GM12891 (cell line): ENCODE results near the gene MRPL40.

Source experiments
- DNase-seq: peaks from one replicate; pipeline ENCODE4 v3.0.0; 2011; ENCODE audit warnings: low spot score; ENCODE audit not compliant: insufficient read length
- FAIRE-seq: peaks from 2 replicates; lab custom pipeline; 2011; peaks lifted over from hg19 to GRCh38; lab: Jason Lieb, UNC
- PAX5 ChIP-seq: IDR thresholded peaks from 2 replicates; pipeline ENCODE4 v1.6.1; 2011; ENCODE audit warnings: low read length, moderate library complexity, mild to moderate bottlenecking; ENCODE audit not compliant: insufficient read depth, severe bottlenecking
- POLR2A ChIP-seq: IDR thresholded peaks from 2 replicates; pipeline ENCODE4 v1.6.1; 2011; ENCODE audit warnings: low read depth, low read length, control low read depth
- POLR2AphosphoS5 ChIP-seq: IDR thresholded peaks from 2 replicates; pipeline ENCODE4 v1.6.1; 2011; ENCODE audit warnings: low read depth, low read length, control low read depth
- POU2F2 ChIP-seq: IDR thresholded peaks from 2 replicates; pipeline ENCODE4 v1.6.1; 2011; ENCODE audit warnings: low read depth, mild to moderate bottlenecking, control low read depth, low read length, moderate library complexity
- SPI1 ChIP-seq: IDR thresholded peaks from 2 replicates; pipeline ENCODE4 v1.6.1; 2011; ENCODE audit warnings: low read depth, low read length, control low read depth
- TAF1 ChIP-seq: IDR thresholded peaks from 2 replicates; pipeline ENCODE4 v1.6.1; 2011; ENCODE audit warnings: low read depth, low read length, control low read depth

The MRPL40 gene

DNA sequence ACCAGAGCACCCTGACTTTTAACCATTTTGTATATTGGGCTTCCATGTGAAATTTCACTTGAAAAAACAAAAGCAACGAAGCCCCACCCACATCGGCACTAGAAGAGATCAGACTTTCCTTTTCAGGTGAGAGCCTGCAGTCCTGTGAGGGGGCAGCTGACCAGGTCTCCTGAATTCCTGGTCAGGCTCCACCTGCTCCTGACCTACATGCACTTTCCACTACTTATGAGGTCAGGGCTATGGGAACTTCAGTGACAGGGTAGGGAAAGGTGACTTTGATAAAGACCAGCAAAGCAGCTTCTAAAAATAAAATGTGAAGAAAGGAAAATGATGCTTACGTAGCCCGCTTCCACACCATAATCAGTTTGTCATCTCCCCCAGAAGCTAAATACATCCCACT lies 25.5 kb upstream of the MRPL40 start:
- DNase-seq (no peak), FAIRE-seq (no peak)
- TF ChIP-seq POLR2AphosphoS5 (no peak), SPI1 (no peak), PAX5 (no peak), TAF1 (no peak), POU2F2 (no peak), POLR2A (no peak)

DNA sequence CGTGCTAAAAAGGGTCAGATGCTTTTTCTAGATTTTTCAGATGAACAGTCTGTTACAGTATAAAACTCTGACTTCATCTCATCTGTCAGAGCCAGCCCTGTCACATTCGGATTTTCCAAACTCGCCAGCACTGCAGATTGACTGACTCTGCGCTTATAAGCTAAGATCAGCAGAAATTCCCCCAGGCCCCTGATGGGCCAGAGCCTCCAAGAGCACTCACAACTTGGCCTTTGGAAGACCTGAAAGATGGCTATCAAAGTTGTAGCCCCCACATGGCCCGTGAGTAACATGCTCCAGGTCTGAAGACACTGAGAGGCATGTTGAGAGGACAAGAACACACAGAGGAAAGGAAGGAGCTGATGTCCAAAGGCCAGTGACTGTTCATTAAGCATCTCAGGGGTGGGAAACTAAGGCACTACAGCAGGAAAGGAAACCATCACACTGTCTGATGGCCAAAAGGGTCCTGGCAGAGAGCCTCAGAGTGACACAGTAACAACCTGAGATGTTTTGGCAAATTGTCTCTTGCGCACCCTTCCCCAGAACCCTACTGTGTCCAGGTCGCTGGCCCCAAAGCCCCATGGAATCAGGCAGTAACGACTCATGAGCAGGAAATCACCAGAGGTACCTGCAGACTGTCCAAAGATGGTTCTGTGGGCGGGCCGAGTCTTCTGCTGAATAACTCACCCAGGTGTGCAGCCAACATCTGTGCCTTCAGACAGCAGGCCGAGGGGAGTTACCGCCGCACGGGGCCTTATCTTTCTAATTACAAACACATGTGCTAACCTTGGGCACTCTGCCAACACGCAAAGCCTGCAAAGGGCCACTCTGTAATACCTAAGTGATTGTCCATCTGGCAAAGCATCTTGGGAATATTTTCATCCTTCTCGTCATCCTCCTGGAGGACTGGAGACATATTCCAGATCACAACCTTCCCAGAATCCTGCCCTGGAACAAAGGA lies 24.4 kb upstream of the MRPL40 start:
- no peak for FAIRE-seq
- no peak for TF ChIP-seq POLR2AphosphoS5
- no peak for TF ChIP-seq POU2F2
- no peak for TF ChIP-seq PAX5
- no peak for TF ChIP-seq POLR2A
- no peak for TF ChIP-seq SPI1
- no peak for TF ChIP-seq TAF1
- no peak for DNase-seq

DNA sequence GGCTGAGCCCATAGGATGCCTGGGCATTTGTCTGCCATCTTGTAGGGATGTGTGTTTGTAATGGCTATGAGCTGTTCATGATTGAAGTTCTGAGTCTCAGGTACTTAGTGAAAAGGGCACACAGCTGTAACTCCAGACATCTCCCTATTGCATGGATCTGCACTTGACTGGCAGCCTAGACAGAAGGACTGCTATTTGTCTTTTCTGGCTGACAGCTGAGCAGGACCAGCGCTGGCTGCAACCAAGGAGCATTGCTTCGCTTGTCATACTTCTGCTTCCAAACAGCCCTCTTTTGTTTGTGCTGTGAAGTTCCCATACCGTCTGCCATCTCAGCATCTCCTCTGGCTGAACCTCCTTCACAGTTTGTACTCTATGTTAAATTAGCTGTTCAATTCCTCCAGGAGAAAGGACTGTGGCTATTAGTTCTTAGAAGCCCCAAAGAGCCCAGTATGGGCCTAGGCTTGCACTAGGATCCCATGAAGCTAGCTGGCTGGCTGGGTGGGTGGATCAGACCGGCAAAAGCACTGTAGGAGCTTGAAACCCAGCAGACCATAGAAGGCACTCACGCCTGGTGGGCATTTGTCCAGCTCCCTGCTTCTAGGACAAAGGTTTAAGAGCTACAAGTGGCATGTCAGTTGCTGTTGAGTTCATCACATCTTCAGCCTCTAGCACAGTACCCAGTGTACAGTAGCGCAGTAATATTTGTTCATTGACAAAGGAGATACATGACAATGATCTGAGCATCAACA lies 21.2 kb upstream of the MRPL40 start:
- no peak for TF ChIP-seq PAX5
- no peak for TF ChIP-seq POLR2AphosphoS5
- TF ChIP-seq POU2F2 = no peak
- TF ChIP-seq SPI1 = no peak
- TF ChIP-seq POLR2A = no peak
- TF ChIP-seq TAF1 = no peak
- FAIRE-seq = no peak

DNA sequence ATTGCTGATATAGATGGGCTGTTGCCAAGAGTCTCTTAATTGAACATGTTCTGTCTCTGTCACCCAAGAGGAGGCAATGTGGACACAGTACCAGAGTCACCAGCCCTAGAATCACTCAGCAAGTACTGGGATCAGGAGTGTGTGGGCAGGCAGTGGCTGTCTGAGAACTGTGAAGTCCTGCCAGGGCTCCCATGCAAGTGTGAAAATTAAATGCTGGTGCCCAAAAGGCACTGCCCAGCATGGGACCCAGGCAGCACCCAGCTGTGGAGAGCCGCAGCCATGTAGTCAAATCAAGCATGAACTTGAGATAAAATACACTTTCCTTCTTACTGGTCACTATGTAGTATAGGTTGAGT lies 20.7 kb upstream of the MRPL40 start:
- no peak for TF ChIP-seq TAF1
- no peak for TF ChIP-seq POLR2A
- no peak for TF ChIP-seq POLR2AphosphoS5
- no peak for TF ChIP-seq SPI1
- TF ChIP-seq PAX5 = no peak
- TF ChIP-seq POU2F2 = no peak
- DNase-seq (no peak), FAIRE-seq (no peak)

More for the DNA sequence above, 21.2 kb upstream of the MRPL40 start:
- DNase-seq = no peak

DNA sequence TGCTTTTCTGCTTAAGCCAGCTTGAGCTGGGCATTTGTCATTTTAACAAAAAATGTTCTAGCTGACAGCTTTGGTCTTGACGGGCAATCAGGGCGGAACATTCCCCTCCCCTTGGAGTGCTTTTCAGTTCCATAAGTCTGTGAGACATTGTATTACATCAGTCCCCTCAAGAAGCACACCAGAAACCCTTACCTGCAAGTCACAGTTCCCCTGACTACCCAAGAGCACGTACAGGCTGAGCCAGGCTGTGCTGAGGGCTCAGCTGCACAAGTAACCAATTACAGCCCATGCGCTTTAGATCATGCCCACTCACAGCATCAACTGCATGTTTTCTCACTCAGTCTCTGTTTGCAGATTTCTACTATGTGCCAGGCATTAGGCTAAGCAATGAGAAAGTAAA lies 19.9 kb upstream of the MRPL40 start:
- DNase-seq (no peak), FAIRE-seq (no peak)
- no peak for TF ChIP-seq TAF1
- no peak for TF ChIP-seq POLR2AphosphoS5
- no peak for TF ChIP-seq PAX5
- TF ChIP-seq POU2F2 = no peak
- TF ChIP-seq POLR2A = no peak
- TF ChIP-seq SPI1 = no peak

DNA sequence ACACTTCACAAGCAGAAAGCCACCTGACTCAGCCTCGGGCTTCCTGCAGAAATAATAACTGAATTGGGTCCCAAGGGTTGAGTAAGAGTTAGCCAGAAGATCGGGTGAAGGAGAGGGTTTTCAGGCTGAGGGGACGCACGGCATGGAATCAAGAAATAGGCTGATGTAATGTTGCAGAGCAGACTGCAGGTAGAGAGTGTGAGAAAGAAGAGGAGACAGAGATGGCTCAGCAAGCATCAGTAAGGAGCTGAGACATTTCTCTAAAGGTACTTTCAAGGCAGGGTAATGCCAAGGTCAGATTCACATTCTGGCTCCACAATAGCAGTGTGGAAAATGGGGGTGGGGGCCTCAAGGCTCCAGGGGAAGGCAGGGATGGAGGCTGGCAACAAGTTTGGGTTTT lies 19.4 kb upstream of the MRPL40 start:
- no peak for DNase-seq
- FAIRE-seq = no peak
- TF ChIP-seq POLR2AphosphoS5 (no peak), PAX5 (no peak), POU2F2 (no peak), POLR2A (no peak), TAF1 (no peak), SPI1 (no peak)

DNA sequence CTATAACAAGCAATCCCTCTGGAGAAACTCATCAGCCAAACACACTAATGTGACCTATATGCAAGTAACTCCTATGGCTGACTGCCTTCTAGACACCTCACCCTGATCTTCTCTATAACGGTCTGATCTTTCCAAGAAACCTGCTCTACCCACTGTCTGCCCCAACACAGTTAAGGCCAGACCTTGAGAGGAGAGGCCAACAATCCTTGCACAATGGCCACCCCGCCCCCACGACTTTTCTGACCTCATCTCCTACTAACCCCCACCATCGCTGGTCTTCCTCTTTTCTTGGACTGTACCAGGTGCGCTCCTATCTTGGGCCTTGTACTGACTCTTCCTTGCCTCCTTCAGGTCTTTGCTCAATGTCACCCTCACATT lies 13.3 kb upstream of the MRPL40 start:
- peak; percentile 77 for TF ChIP-seq SPI1
- TF ChIP-seq POU2F2 = no peak
- DNase-seq (no peak), FAIRE-seq (no peak)

DNA sequence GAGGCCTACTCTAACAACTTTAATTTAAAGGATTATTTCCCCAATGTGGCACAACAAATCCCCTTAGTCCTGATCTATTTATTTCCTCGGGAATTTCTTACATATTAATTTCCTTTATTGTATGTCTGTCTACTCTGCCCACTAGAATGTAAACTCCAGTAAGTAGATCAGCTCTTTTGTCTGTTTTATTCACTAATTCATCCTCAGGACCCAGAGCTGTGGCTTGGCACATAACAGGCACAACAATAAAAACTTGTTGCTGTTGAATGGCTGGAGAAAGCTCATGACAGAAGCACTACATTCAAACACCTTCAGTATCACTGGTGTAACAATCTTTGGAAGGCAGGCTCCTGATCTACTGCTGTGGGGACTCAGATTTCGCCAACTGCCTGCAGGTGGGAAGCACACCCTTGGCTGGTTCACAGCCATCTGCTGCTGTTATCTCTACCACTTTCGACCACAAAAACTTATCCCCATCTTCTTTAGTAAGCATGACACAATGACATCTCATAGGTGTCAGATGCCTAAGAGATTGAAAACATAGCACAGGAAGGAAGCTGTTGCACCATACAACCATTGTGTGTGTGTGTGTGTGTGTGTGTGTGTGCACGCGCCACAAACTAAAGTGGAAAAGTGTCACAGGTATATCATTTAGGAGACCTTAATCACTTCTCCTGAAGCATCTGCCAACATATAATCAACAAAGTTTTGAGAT lies 12.7 kb upstream of the MRPL40 start:
- peak; percentile 79 for FAIRE-seq

DNA sequence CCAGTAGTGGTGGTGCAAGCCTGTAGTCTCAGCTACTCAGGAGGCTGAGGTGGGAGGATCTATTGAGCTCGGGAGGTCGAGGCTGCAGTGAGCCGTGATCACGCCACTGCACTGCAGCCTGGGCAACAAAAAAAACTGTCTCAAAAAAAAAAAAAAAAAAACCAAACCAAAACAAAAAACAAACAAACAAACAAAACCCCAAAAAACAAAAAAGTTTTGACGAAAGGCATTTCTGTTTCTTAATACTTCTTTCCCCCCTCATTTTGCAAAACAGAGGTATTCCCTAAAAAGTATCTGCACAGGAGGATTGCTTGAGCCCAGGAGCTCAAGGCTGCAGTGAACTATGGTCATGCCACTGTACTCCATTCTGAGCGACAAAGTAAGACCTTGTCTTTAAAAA lies 12.0 kb upstream of the MRPL40 start:
- no peak for DNase-seq
- TF ChIP-seq PAX5 (no peak), POLR2AphosphoS5 (no peak), POLR2A (no peak), SPI1 (no peak), POU2F2 (no peak), TAF1 (no peak)
- no peak for FAIRE-seq

More for the DNA sequence above, 12.7 kb upstream of the MRPL40 start:
- no peak for TF ChIP-seq PAX5
- TF ChIP-seq SPI1 = no peak
- TF ChIP-seq POU2F2 = no peak
- no peak for TF ChIP-seq TAF1
- TF ChIP-seq POLR2AphosphoS5 = no peak
- TF ChIP-seq POLR2A = no peak
- peak; percentile 33 for DNase-seq
